SK-N-SH treated with all-trans-retinoic acid at 6 μM for 48 hours (cell line): Measurements from ENCODE around the gene PLEKHA8.

Experiments used
- ATAC-seq: fragments of 200-7000 bp; cut with Tn5 transposase; 3 replicates; pipeline ENCODE4 v1.9.1; 2020; ENCODE audit warnings: mild to moderate bottlenecking, moderate library complexity
- ARNTL ChIP-seq: fragments of 450-650 bp; formaldehyde crosslinking; IDR thresholded peaks from 2 replicates; pipeline ENCODE4 v1.5.0; 2020; ENCODE audit warnings: low read depth, mild to moderate bottlenecking, moderate library complexity, borderline replicate concordance
- CREB5 ChIP-seq: fragments of 250-450 bp; sonication (Bioruptor Pico); IDR thresholded peaks from 2 replicates; pipeline ENCODE4 v1.5.1; 2020; ENCODE audit warnings: low read depth, mild to moderate bottlenecking, moderate library complexity
- CSRNP3 ChIP-seq: fragments of 250-450 bp; sonication (Bioruptor Pico); IDR thresholded peaks from 2 replicates; pipeline ENCODE4 v1.5.1; 2021; ENCODE audit warnings: mild to moderate bottlenecking, moderate library complexity
- ESRRG ChIP-seq: fragments of 250-450 bp; sonication (Bioruptor Pico); IDR thresholded peaks from 2 replicates; pipeline ENCODE4 v1.6.1; 2021; ENCODE audit warnings: mild to moderate bottlenecking
- GLIS3 ChIP-seq: fragments of 250-450 bp; sonication (Bioruptor Pico); IDR thresholded peaks from 2 replicates; pipeline ENCODE4 v1.5.0; 2020; ENCODE audit warnings: mild to moderate bottlenecking, moderate library complexity
- ISL1 ChIP-seq: fragments of 250-450 bp; sonication (Bioruptor Pico); IDR thresholded peaks from 2 replicates; pipeline ENCODE4 v2.1.2; 2022; ENCODE audit warnings: mild to moderate bottlenecking, moderate library complexity
- OSR1 ChIP-seq: fragments of 250-450 bp; sonication (Bioruptor Pico); IDR thresholded peaks from 2 replicates; pipeline ENCODE4 v1.8.0; 2022; ENCODE audit warnings: moderate library complexity, mild to moderate bottlenecking, inconsistent platforms
- POU6F1 ChIP-seq: fragments of 250-450 bp; sonication (Bioruptor Pico); IDR thresholded peaks from 2 replicates; pipeline ENCODE4 v1.8.0; 2021; ENCODE audit warnings: low read depth, mild to moderate bottlenecking, moderate library complexity, borderline replicate concordance
- PPARA ChIP-seq: fragments of 250-450 bp; sonication (Bioruptor Pico); IDR thresholded peaks from 2 replicates; pipeline ENCODE4 v1.5.0; 2020; ENCODE audit warnings: mild to moderate bottlenecking, borderline replicate concordance
- RARB ChIP-seq: fragments of 250-450 bp; sonication (Bioruptor Pico); IDR thresholded peaks from 2 replicates; pipeline ENCODE4 v1.8.0; 2021; ENCODE audit warnings: mild to moderate bottlenecking, moderate library complexity
- SNAI2 ChIP-seq: fragments of 250-450 bp; sonication (Bioruptor Pico); IDR thresholded peaks from 2 replicates; pipeline ENCODE4 v1.5.0; 2020; ENCODE audit warnings: mild to moderate bottlenecking, moderate library complexity
- TCF4 ChIP-seq: fragments of 250-450 bp; sonication (Bioruptor Pico); IDR thresholded peaks from 2 replicates; pipeline ENCODE4 v1.8.0; 2021; ENCODE audit warnings: mild to moderate bottlenecking, moderate library complexity, borderline replicate concordance
- TOX ChIP-seq: fragments of 250-450 bp; sonication (Bioruptor Pico); IDR thresholded peaks from 2 replicates; pipeline ENCODE4 v1.8.0; 2021; ENCODE audit warnings: mild to moderate bottlenecking, moderate library complexity, borderline replicate concordance
- TSHZ2 ChIP-seq: fragments of 250-450 bp; sonication (Bioruptor Pico); IDR thresholded peaks from 2 replicates; pipeline ENCODE4 v1.5.0; 2020; ENCODE audit warnings: mild to moderate bottlenecking, moderate library complexity
- ZC3H10 ChIP-seq: fragments of 250-450 bp; sonication (Bioruptor Pico); IDR thresholded peaks from 2 replicates; pipeline ENCODE4 v1.5.1; 2021; ENCODE audit warnings: mild to moderate bottlenecking, moderate library complexity
- ZFP3 ChIP-seq: fragments of 250-450 bp; sonication (Bioruptor Pico); IDR thresholded peaks from 2 replicates; pipeline ENCODE4 v1.5.0; 2020; ENCODE audit warnings: mild to moderate bottlenecking, moderate library complexity
- ZNF565 ChIP-seq: fragments of 450-650 bp; formaldehyde crosslinking; conservative IDR thresholded peaks from 2 replicates; pipeline ENCODE4 v1.5.0; 2020; ENCODE audit warnings: low read depth, mild to moderate bottlenecking, moderate library complexity
- ZNF70 ChIP-seq: fragments of 450-650 bp; formaldehyde crosslinking; IDR thresholded peaks from 2 replicates; pipeline ENCODE4 v1.5.0; 2020; ENCODE audit warnings: mild to moderate bottlenecking, moderate library complexity
- ZNF8 ChIP-seq: fragments of 450-650 bp; formaldehyde crosslinking; IDR thresholded peaks from 2 replicates; pipeline ENCODE4 v1.5.0; 2020; ENCODE audit warnings: mild to moderate bottlenecking, moderate library complexity

Gene PLEKHA8

GRCh38 chr7:30113144-30113543 lies 84.9 kb downstream of the PLEKHA8 start:
- TF ChIP-seq POU6F1 = no peak
- no peak for TF ChIP-seq ZC3H10 (CRISPR knock-in tag)
- TF ChIP-seq TCF4 (CRISPR knock-in tag) = no peak
- TF ChIP-seq TOX (CRISPR knock-in tag) = no peak
- no peak for TF ChIP-seq PPARA (CRISPR knock-in tag)
- TF ChIP-seq ZFP3 (CRISPR knock-in tag) = no peak
- TF ChIP-seq TSHZ2 (CRISPR knock-in tag) = no peak

GRCh38 chr7:30114536-30115238 lies 86.5 kb downstream of the PLEKHA8 start:
- TF ChIP-seq GLIS3 (CRISPR knock-in tag) = no peak
- no peak for TF ChIP-seq PPARA (CRISPR knock-in tag)
- no peak for TF ChIP-seq ESRRG (CRISPR knock-in tag)
- TF ChIP-seq ZNF70 (CRISPR knock-in tag) = no peak
- TF ChIP-seq TCF4 (CRISPR knock-in tag) = no peak
- no peak for TF ChIP-seq OSR1
- no peak for TF ChIP-seq ZFP3 (CRISPR knock-in tag)
- no peak for TF ChIP-seq TOX (CRISPR knock-in tag)
- TF ChIP-seq ZNF8 (CRISPR knock-in tag) = no peak
- TF ChIP-seq ZNF565 = no peak
- no peak for TF ChIP-seq ARNTL (CRISPR knock-in tag)
- TF ChIP-seq ZC3H10 (CRISPR knock-in tag) = no peak
- ATAC-seq = no peak

More at GRCh38 chr7:30113144-30113543, 84.9 kb downstream of the PLEKHA8 start:
- ATAC-seq = no peak

- TF ChIP-seq ZC3H10 (CRISPR knock-in tag) (no peak), CSRNP3 (no peak), CREB5 (CRISPR knock-in tag) (no peak), ISL1 (CRISPR knock-in tag) (no peak), SNAI2 (CRISPR knock-in tag) (no peak), TCF4 (CRISPR knock-in tag) (no peak), ZNF565 (no peak), RARB (CRISPR knock-in tag) (no peak), ZNF70 (CRISPR knock-in tag) (no peak), PPARA (CRISPR knock-in tag) (no peak), ESRRG (CRISPR knock-in tag) (no peak), TOX (CRISPR knock-in tag) (no peak), POU6F1 (no peak), GLIS3 (CRISPR knock-in tag) (no peak)
- TF ChIP-seq, all 23 proteins: peak for 0
- ATAC-seq = no peak
Observed at GRCh38 chr7:30115709-30116297, 87.6 kb downstream of the PLEKHA8 start.
